Stimulated activated CD4-positive, alpha-beta T cell treated with anti-CD3 and anti-CD28 coated beads, Interleukin-1b, Interleukin-23, amount 100 ng/mL, for 4 hours (primary cell): ENCODE data around the gene LRRC28.

Experiments
- DNase-seq, 2 donors: peaks; one replicate each; pipeline ENCODE4 v3.0.0-alpha.2; 2020; ENCODE audit warnings: low read depth in 2 of 2

The LRRC28 gene

DNA sequence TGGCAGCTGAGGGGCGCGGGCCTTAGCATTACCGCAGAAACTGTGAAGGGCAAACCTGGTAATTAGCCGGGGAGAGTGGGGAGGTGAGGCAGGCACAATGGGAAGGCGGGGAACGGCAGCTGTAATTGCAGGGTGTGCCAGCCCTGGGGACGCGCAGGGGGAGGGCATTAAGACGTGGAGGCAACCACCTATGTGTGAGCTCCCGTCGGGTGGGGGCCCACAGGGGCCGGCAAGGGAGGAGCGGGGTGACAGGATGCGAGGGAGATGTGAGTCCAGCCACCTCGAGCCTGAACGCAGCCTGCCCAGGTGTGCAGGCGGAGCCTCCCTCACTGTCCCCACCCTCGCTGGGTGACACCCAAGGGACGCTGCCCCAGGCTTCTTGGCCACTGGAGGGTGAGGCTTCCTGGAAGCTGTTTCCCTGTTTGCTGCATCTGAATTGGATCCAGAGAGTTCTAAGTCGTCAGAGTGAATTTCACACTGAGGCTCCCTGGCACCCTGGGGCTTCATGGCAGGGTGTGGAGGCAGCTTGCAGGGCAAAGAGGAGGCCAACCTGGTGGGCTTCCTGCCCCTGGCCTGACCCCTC lies 183.9 kb downstream of the LRRC28 start:
- no peak for DNase-seq

DNA sequence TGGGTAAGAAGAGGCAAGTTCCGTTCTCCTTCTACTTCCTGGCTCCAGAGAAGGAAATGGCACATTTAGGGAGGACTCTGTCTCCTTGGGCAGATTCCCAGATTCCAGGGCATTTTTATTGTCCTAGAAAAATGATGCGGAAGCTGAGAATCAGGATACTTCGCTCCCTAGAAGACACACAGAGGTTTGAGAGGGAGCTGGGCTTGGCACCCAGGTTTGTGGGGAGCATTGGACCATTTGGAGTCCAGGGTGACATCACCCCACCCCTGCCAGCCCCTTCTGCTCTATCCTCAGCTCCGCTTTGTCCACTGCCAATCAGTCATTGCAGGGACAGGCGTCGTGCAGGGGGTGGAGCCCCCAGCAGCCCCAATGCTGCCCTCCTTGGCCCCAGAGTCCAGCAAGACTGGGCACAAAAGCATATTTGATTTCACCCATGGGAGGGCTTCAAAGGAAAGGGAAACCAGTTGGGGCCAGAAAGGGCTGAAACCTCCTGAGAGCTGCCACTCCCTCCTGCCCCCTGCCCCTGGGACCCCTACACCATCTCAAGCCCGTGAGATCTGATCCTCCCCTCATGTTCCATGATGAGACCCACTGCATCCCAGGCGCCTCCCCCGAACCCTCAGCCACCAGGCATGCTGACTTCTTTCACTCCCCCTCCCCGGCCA lies 184.7 kb downstream of the LRRC28 start:
- no peak for DNase-seq

GRCh38 chr15:99436542-99437314 lies 185.4 kb downstream of the LRRC28 start:
- DNase-seq: no peak

DNA sequence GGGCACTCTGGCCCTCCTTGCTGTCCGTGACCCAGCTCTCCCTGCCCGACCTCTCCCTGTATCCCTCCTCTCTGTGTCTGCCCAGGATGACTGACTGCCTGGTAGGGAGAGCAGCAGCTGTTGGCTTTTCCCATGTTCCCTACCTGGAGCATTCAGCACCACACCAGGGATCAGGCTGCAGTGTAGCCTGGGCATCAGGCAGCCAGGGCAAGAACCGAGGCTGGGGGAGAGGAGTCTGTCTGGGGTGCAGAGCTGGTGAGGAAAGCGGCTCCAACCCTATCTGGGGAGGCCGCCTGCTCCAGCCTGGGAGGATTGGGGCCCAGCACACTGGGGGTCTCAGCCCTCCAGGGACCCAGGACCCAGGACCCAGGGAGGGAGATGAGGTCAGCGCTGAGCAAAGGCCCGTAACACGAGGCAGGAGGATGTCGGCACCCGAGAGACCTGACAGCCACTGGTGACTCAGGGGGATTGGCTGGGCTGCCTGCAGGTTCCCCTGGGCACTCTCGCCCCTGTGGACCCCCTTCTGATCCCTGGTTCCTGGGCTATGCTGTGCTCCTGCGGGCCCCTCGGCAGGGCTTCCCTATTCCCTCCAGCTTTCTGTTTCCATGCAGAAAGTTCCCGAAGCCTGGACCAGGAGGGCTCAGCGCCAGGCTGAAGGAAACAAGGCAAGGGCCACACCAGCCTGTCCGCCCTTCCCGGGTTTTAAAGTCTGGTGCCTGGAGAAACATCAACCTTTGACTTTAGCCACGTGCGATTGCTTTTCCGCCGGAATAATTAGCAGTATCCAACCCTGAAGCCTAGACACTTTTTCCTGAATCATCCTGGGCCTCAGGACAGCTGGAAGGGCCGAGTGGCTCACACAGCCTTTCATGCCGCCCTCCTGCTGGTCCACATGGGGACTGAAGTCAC lies 186.3 kb downstream of the LRRC28 start:
- no peak for DNase-seq

DNA sequence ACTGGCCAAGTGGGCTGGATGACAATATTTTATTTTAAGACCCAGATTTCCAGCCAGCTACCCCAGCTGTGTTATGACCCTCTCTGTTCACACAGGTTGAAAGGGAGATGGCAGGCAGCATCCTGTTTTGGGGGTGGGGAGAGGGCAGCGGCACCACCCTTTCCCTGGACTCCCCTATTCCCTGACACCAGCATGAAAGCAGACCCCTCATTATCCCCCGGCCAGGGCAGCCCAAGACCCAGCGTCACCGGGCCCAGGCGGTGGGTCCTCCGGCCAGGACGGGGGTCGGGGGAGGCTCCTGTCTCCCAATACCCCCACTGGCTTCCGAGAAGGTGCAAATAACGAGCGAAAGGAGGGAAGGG lies 186.9 kb downstream of the LRRC28 start:
- DNase-seq: no peak

GRCh38 chr15:99438691-99439523 lies 187.6 kb downstream of the LRRC28 start:
- DNase-seq: no peak

DNA sequence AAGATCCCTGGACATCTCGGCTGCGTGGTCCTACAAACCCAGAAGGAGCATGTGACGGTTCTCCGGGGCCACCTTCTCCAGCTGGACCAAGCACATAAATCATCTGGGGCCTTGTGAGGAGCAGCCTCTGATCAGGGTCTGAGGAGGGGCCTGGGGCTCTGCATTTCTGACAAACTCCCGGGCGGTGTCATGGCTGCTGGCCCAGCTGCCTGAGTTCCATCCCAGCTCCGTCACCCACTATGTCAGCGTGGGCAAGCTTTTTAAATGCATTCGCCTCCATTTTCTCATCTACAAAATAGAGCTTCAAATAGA lies 188.2 kb downstream of the LRRC28 start:
- DNase-seq: no peak

DNA sequence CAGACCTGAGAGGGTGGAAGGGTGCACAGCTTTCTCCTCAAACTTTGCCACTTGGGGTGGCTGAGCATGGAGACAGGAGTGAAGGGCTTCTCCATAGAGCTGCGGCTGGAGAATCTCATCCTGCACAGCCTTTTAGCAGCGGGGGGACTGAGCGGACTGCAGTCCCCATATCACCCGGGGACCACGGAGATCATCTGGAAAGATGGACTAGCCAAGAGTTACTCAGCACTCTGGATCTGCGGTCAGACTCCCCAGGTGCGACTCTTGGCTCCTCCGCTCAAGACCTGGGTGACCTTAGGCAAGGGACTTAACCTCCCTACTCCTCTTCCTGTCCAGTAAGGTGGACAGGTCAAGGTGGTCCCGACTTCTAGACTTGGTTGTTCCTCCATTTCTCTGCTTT lies 188.7 kb downstream of the LRRC28 start:
- DNase-seq: no peak
